NAMALWA (cell line): Measurements from ENCODE around the gene TIAM1.

Source experiments
- DNase-seq: peaks from one replicate; pipeline ENCODE4 v3.0.0-alpha.2; 2015; ENCODE audit warnings: low spot score

Gene TIAM1

GRCh38 chr21:31286621-31287020 is 57.4 kb downstream of the TIAM1 start:
- no peak for DNase-seq

GRCh38 chr21:31284797-31285397 is 59.2 kb downstream of the TIAM1 start:
- DNase-seq = no peak

- DNase-seq = no peak
Measured at GRCh38 chr21:31283025-31283424, 61.0 kb downstream of the TIAM1 start.

- DNase-seq = no peak
Measured at GRCh38 chr21:31282095-31282709, 61.9 kb downstream of the TIAM1 start.

- DNase-seq = no peak
Measured at GRCh38 chr21:31281561-31281960, 62.5 kb downstream of the TIAM1 start.

GRCh38 chr21:31279986-31280385 is 64.1 kb downstream of the TIAM1 start:
- DNase-seq = no peak

- no peak for DNase-seq
Measured at GRCh38 chr21:31279214-31279613, 64.8 kb downstream of the TIAM1 start.

GRCh38 chr21:31278511-31279130 is 65.4 kb downstream of the TIAM1 start:
- DNase-seq = no peak

GRCh38 chr21:31276663-31277062 is 67.4 kb downstream of the TIAM1 start:
- DNase-seq = no peak

- no peak for DNase-seq
Measured at GRCh38 chr21:31275901-31276300, 68.2 kb downstream of the TIAM1 start.

GRCh38 chr21:31273278-31273677 is 70.8 kb downstream of the TIAM1 start:
- DNase-seq = no peak

- DNase-seq = no peak
Measured at GRCh38 chr21:31268090-31268489, 76.0 kb downstream of the TIAM1 start.

GRCh38 chr21:31267644-31268043 is 76.4 kb downstream of the TIAM1 start:
- no peak for DNase-seq

- no peak for DNase-seq
Measured at GRCh38 chr21:31266241-31266640, 77.8 kb downstream of the TIAM1 start.

GRCh38 chr21:31265366-31266013 is 78.6 kb downstream of the TIAM1 start:
- DNase-seq = no peak

- DNase-seq = no peak
Measured at GRCh38 chr21:31264574-31264973, 79.5 kb downstream of the TIAM1 start.

GRCh38 chr21:31262728-31263127 is 81.3 kb downstream of the TIAM1 start:
- no peak for DNase-seq

GRCh38 chr21:31261759-31262158 is 82.3 kb downstream of the TIAM1 start:
- DNase-seq = no peak

GRCh38 chr21:31260790-31261189 is 83.3 kb downstream of the TIAM1 start:
- no peak for DNase-seq

- no peak for DNase-seq
Measured at GRCh38 chr21:31258073-31258472, 86.0 kb downstream of the TIAM1 start.

GRCh38 chr21:31257265-31257664 is 86.8 kb downstream of the TIAM1 start:
- DNase-seq = no peak

- no peak for DNase-seq
Measured at GRCh38 chr21:31255896-31256295, 88.2 kb downstream of the TIAM1 start.

GRCh38 chr21:31255036-31255435 is 89.0 kb downstream of the TIAM1 start:
- DNase-seq = no peak
